Activated naive CD4-positive, alpha-beta T cell treated with anti-CD3 and anti-CD28 coated beads, Interleukin-2, amount 10 ng/mL, durations not matched to agents 7 days and 5 days (primary cell): ENCODE results near the gene SLC35D2.

Experiments
- CTCF ChIA-PET: fragments of 350-600 bp; sonication (Branson Sonifier 250); formaldehyde crosslinking; loops from one replicate; lab custom pipeline; 2021; ENCODE audit warnings: antibody characterized with exemption; lab: Charles Lee
- DNase-seq: peaks from one replicate; pipeline ENCODE4 v3.0.0-alpha.2; 2020
- H3K27ac Mint-ChIP-seq: one replicate; pipeline ENCODE4 v1.8.0; 2021; ENCODE audit warnings: mild to moderate bottlenecking, moderate library complexity, mixed read lengths
- H3K27me3 Mint-ChIP-seq: one replicate; pipeline ENCODE4 v1.8.0; 2021; ENCODE audit warnings: mild to moderate bottlenecking, mixed read lengths
- H3K36me3 Mint-ChIP-seq: one replicate; pipeline ENCODE4 v1.8.0; 2021; ENCODE audit warnings: mixed read lengths
- H3K4me1 Mint-ChIP-seq: one replicate; pipeline ENCODE4 v1.8.0; 2021; ENCODE audit warnings: mixed read lengths
- H3K4me3 Mint-ChIP-seq: one replicate; pipeline ENCODE4 v1.8.0; 2021; ENCODE audit warnings: mild to moderate bottlenecking, moderate library complexity, mixed read lengths
- H3K9me3 Mint-ChIP-seq: one replicate; pipeline ENCODE4 v1.8.0; 2021; ENCODE audit warnings: mixed read lengths

SLC35D2 gene

DNA sequence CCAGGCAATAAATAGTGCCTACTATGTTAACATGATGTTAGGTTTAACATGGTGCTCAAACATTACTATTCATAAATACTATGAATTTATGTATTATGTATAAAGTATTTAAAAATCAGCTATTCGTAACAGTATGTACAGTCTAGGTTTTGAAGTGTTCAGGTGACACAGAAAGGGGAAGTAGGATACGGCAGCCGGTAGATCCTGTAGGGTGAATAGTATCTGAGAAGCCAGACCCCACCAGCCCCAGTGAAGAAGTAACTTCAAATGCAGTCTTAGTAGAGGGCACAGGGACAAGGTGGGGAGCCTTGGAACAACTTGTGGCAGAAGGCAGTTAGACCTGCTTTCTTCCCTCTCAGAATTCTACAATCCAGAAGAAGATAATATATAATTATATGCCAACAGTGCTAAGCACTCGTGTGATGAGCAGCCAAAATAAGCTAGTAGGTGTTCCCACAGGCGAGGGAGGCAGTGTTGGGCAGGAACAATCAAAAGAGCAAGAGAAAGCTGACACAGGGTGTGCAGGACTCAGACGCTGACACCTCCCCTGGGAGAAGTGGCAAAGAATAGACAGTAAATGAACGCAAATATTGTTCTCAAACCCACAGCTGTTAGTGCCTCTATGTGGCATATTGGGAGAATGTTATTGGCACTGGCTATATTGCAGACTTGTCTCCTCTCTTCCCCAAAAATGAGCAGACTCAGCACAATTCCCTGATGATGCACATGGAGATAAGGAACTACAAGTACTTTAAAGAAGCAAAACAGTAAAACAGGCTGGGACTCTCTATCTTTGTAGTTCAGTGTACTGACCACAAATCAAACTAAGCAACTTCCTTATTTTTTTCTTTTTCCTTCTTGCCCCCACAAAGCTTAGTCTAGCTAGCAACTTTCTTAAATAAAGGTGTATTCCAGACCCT, 30.1 kb upstream of the SLC35D2 start:
- CTCF ChIA-PET = interaction anchor here (0.9 kb wide), 1 partner anchor 39 kb away, joined by 4 read pairs; no protein-coding TSS in a partner anchor
- Mint-ChIP-seq H3K27me3 (no peaks in the 10 kb centered on the region), H3K4me1 (peaks cover 56% of the 10 kb centered on the region), H3K4me3 (peak overlapping the region; percentile 72), H3K9me3 (no peaks in the 10 kb centered on the region), H3K27ac (peak overlapping the region; percentile 89), H3K36me3 (peaks cover 26% of the 10 kb centered on the region)
- peak; percentile 45 for DNase-seq

- H3K36me3 Mint-ChIP-seq = peaks cover 33% of the 10 kb centered on the region
- H3K4me1 Mint-ChIP-seq = peaks cover 63% of the 10 kb centered on the region
- H3K4me3 Mint-ChIP-seq = peak overlapping the region; percentile 10
- CTCF ChIA-PET = interaction anchor here (0.9 kb wide), 1 partner anchor 40 kb away, joined by 4 read pairs; no protein-coding TSS in a partner anchor
- no peaks in the 10 kb centered on the region for H3K9me3 Mint-ChIP-seq
- DNase-seq = no peak
- peak overlapping the region; percentile 89 for H3K27ac Mint-ChIP-seq
- H3K27me3 Mint-ChIP-seq = no peaks in the 10 kb centered on the region
Observed at GRCh38 chr9:96412174-96412913, 28.8 kb upstream of the SLC35D2 start.

GRCh38 chr9:96411129-96411838, 27.8 kb upstream of the SLC35D2 start:
- no peak for DNase-seq
- Mint-ChIP-seq H3K27ac (peak overlapping the region; percentile 58), H3K4me1 (peaks cover 60% of the 10 kb centered on the region), H3K36me3 (peaks cover 30% of the 10 kb centered on the region), H3K4me3 (no peak overlapping the region), H3K27me3 (no peaks in the 10 kb centered on the region), H3K9me3 (no peaks in the 10 kb centered on the region)
- CTCF ChIA-PET = no interaction called here

DNA sequence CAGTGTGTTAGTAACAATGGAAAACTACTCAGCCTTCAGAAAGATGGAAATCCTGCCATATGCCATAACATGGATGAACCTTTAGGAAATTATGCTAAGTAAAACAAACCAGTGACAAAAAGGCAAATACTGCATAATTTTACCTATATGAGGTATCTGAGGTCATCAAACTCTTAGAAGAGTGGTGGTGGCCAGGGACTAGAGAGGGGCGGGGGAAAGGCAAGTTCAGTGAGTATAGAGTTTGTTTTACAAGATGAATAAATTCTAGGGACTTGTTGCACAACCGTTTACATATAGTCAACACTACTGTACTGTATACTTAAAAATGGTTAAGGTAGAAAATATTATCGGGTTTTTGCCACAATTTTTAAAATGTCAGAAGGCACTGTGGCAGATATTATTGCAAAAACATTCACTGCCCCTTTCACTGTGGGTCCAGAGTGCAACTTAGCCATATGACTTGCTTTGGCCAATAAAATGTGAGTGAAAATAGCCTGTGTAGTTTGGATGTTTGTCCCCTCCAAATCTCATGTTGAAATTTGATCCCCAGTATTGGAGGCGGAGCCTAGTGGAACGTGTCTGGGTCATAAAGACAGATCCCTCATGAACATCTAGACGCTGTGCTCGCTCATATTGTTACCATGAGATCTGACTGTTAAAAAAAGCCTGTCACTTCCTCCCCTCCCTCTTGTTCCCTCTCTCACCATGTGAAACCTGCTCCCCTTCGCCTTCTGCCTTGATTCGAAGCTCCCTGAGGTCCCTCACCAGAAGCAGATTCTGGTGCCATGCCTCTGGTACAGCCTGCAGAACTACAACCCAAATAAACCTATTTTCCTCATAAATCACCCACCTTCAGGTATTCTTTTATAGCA, 25.1 kb upstream of the SLC35D2 start:
- peak overlapping the region; percentile 51 for H3K27ac Mint-ChIP-seq
- peaks cover 28% of the 10 kb centered on the region for H3K36me3 Mint-ChIP-seq
- H3K4me3 Mint-ChIP-seq = no peak overlapping the region
- CTCF ChIA-PET = no interaction called here
- H3K9me3 Mint-ChIP-seq = no peaks in the 10 kb centered on the region
- H3K27me3 Mint-ChIP-seq = no peaks in the 10 kb centered on the region
- H3K4me1 Mint-ChIP-seq = peaks cover 47% of the 10 kb centered on the region
- DNase-seq = no peak

GRCh38 chr9:96400132-96400910, 16.8 kb upstream of the SLC35D2 start:
- peaks cover 57% of the 10 kb centered on the region for H3K4me1 Mint-ChIP-seq
- H3K27me3 Mint-ChIP-seq = no peaks in the 10 kb centered on the region
- H3K36me3 Mint-ChIP-seq = peaks cover 41% of the 10 kb centered on the region
- H3K9me3 Mint-ChIP-seq = peaks cover 13% of the 10 kb centered on the region
- H3K27ac Mint-ChIP-seq = peak overlapping the region; percentile 95
- CTCF ChIA-PET = no interaction called here
- no peak overlapping the region for H3K4me3 Mint-ChIP-seq
- no peak for DNase-seq

- peaks cover 50% of the 10 kb centered on the region for H3K36me3 Mint-ChIP-seq
- no peaks in the 10 kb centered on the region for H3K27me3 Mint-ChIP-seq
- CTCF ChIA-PET = no interaction called here
- DNase-seq = no peak
- H3K27ac Mint-ChIP-seq = peak overlapping the region; percentile 95
- peaks cover 53% of the 10 kb centered on the region for H3K4me1 Mint-ChIP-seq
- peaks cover 13% of the 10 kb centered on the region for H3K9me3 Mint-ChIP-seq
- peak overlapping the region; percentile 37 for H3K4me3 Mint-ChIP-seq
Observed at GRCh38 chr9:96399325-96399633, 15.8 kb upstream of the SLC35D2 start.

DNA sequence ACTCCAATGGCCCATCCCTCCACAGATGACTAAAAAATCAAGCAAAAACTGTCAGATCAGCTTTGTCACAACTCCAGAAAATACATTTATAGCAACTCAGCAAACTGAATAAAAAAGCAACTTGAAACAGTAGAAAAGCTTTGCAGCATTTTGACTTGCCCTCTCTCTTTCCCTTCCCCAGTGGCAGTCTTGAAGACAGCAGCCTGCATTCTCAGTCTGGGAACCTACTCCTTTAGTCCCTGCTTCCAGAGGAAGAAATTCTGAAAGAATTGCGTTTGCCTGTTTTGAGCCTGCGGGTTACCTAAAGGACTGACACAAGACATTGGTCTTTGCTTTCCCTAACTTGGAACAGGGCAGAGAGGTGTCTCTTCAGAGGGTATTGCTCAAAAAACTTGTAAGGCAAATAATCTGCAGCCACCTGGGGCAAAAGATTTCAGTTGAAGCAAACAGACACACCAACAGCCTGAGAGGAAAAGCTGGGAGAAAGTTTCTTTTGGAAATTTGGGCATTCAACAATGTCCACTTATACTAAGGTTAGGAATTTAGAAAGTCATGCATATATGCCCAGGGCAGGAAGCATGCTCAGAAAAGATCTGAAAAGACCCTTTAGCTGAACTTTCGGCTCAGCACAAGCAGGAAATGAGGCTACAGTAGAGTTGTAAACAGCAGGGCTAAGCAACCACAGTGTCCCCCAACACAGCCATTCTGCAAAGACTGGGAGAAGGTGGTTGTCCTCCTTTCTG, 15.2 kb upstream of the SLC35D2 start:
- Mint-ChIP-seq H3K4me1 (peaks cover 52% of the 10 kb centered on the region), H3K4me3 (peak overlapping the region; percentile 52), H3K27ac (peak overlapping the region; percentile 95), H3K9me3 (peaks cover 13% of the 10 kb centered on the region), H3K36me3 (peaks cover 51% of the 10 kb centered on the region), H3K27me3 (no peaks in the 10 kb centered on the region)
- peak; percentile 50 for DNase-seq
- CTCF ChIA-PET = no interaction called here

- Mint-ChIP-seq H3K36me3 (peaks cover 57% of the 10 kb centered on the region), H3K9me3 (peaks cover 12% of the 10 kb centered on the region), H3K27me3 (no peaks in the 10 kb centered on the region), H3K4me3 (no peak overlapping the region), H3K4me1 (peaks cover 46% of the 10 kb centered on the region), H3K27ac (no peak overlapping the region)
- CTCF ChIA-PET = no interaction called here
- DNase-seq = no peak
Observed at GRCh38 chr9:96395964-96396363, 12.5 kb upstream of the SLC35D2 start.

DNA sequence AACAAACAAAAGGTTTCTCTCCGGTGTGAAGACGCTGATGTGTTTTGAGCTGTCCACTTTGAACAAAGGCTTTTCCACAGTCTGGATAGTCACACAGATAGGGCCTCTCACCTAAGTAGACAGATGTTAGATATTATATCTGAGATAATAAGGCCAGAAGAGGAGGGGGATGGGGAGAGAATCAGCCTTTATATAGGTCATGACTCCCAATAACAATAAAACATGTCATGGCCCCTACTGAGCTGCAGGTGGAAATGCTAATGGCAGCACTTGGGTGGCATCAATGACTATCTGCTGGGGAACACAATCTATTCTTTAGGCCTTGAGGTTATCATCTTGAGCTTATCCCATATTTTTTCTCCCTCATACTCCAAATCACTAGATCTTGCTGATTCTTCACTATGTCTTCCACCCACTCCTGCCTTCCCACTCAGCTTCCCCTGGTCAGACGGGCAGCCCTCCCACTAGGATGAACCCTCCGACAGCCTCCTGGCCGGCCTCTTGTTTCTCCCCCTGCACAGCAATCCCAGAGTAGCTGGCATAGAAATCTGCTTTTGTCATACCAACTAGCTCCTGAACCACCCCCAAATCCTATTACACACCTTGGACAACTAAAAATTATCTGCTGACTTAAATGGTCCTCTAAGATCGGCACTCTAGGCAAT, 11.5 kb upstream of the SLC35D2 start:
- CTCF ChIA-PET = no interaction called here
- peaks cover 57% of the 10 kb centered on the region for H3K36me3 Mint-ChIP-seq
- no peaks in the 10 kb centered on the region for H3K27me3 Mint-ChIP-seq
- peaks cover 43% of the 10 kb centered on the region for H3K4me1 Mint-ChIP-seq
- no peak overlapping the region for H3K27ac Mint-ChIP-seq
- H3K4me3 Mint-ChIP-seq = no peak overlapping the region
- H3K9me3 Mint-ChIP-seq = peaks cover 4% of the 10 kb centered on the region
- no peak for DNase-seq

DNA sequence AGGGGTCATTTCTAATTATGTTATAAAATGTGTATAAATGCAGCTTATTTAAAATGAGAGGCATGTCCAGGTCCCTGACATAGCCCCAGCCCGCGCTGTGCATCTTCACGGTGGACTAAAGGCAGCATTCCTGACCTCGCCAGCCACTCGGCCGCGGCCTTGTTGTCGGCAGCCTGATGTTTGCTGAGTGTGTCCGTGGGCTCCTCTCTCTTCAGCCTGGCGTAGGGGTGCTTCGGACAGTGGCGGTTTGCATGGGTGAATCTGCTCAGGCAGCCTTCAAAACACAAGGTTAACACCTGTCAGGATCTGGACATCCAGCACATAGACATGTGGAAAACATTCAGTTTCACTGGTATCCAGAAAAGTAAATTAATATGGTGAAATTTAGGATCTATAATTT, 8.8 kb upstream of the SLC35D2 start:
- H3K9me3 Mint-ChIP-seq = no peaks in the 10 kb centered on the region
- H3K27ac Mint-ChIP-seq = peak overlapping the region; percentile 60
- H3K4me1 Mint-ChIP-seq = peaks cover 21% of the 10 kb centered on the region
- H3K4me3 Mint-ChIP-seq = no peak overlapping the region
- CTCF ChIA-PET = no interaction called here
- no peak for DNase-seq
- H3K27me3 Mint-ChIP-seq = no peaks in the 10 kb centered on the region
- H3K36me3 Mint-ChIP-seq = peaks cover 60% of the 10 kb centered on the region

DNA sequence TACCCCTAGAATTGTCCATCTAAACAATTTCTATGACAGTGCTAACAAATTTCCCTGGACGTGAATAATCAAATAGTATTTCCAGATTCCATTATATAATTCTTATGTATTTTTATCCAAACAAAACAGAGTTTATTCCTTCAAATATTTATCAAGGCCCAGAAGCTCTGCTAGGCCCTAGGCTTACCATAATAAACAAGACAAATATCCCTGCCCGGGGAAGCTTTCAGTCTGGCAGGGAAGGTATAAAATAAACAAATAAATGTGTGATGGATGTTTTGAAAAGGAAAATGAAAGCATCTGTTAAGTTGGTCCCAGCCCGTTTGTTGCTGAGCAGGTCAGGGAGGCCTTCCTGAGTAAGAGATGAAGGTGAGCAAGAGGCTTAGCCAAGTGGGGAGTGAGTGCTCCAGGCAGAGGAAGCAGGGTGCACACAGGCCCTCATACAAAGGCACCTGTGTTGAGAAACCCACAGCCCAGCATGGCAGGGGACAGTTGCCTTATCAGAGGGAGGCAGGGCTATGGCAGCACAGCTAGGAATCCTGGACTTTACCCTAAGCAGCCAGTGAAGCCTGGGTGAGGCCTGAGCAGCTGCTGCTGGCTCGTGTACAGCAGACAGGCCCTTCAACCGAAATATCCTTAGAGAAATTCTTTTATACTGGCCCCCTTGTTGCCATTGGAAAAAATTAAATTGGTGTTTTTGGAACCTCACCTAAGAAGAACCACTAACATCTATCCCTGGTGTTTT, 7.7 kb upstream of the SLC35D2 start:
- peaks cover 65% of the 10 kb centered on the region for H3K36me3 Mint-ChIP-seq
- DNase-seq = no peak
- H3K4me3 Mint-ChIP-seq = no peak overlapping the region
- H3K9me3 Mint-ChIP-seq = no peaks in the 10 kb centered on the region
- CTCF ChIA-PET = no interaction called here
- peaks cover 20% of the 10 kb centered on the region for H3K4me1 Mint-ChIP-seq
- H3K27ac Mint-ChIP-seq = peak overlapping the region; percentile 78
- H3K27me3 Mint-ChIP-seq = no peaks in the 10 kb centered on the region
